Lower lobe of right lung (tissue), 2 donors: Measurements from ENCODE around the gene MAMDC2. TPM values are rescaled to one million over a fixed set of nuclear protein-coding genes. Genes with fewer than 3 reads are reported as not detected.
A peak's percentile ranks its signal among the peaks of the same experiment; 100 is the strongest.

Experiments used
- ATAC-seq, 2 donors: fragments of 200-7000 bp; cut with Tn5 transposase; one replicate each; pipeline ENCODE4 v1.9.1; 2020 to 2022; ENCODE audit warnings: mild to moderate bottlenecking in 2 of 2, moderate library complexity in 2 of 2
- DNase-seq: peaks from one replicate; pipeline ENCODE4 v3.0.0-alpha.2; 2020
- H3K27ac ChIP-seq: fragments of 200-600 bp; one replicate; pipeline ENCODE4 v1.8.0; 2022
- H3K27me3 ChIP-seq: fragments of 200-600 bp; one replicate; pipeline ENCODE4 v1.8.0; 2022; ENCODE audit warnings: low read depth
- H3K36me3 ChIP-seq: fragments of 200-600 bp; one replicate; pipeline ENCODE4 v1.8.0; 2022; ENCODE audit warnings: mild to moderate bottlenecking
- H3K4me1 ChIP-seq: fragments of 200-600 bp; one replicate; pipeline ENCODE4 v1.8.0; 2022
- H3K4me3 ChIP-seq: fragments of 200-600 bp; one replicate; pipeline ENCODE4 v1.8.0; 2022; ENCODE audit warnings: mild to moderate bottlenecking
- H3K9me3 ChIP-seq: fragments of 200-600 bp; one replicate; pipeline ENCODE4 v1.8.0; 2022
- intact Hi-C: fragments of 100-400 bp; cut with DNase I; formaldehyde crosslinking; loops from one replicate; pipeline ENCODE4 v1.11.0; 2022
- total RNA-seq: library from RNA; stranded (reverse); fragmentation: NEBNext Ultra II Directional; extraction: Animal tissue kit (Norgen Biotek cat#: 25700); gene quantifications from one replicate; pipeline ENCODE4 v1.2.1, GENCODE V29; 2021
- TF ChIP-seq, protein P1 (sequence below): fragments of 200-600 bp; IDR thresholded peaks from one replicate; pipeline ENCODE4 v1.8.0; 2022; ENCODE audit warnings: antibody characterized with exemption, mild to moderate bottlenecking
- donor health status: DM: no; HTN: yes; CAD: no; lungs with severe emphysema.

MAMDC2 gene
- total RNA-seq, 1 donor from 2014 or later = 35.1 TPM

GRCh38 chr9:70107558-70107957, 63.9 kb downstream of the MAMDC2 start:
- intact Hi-C loops = no loop called here

DNA sequence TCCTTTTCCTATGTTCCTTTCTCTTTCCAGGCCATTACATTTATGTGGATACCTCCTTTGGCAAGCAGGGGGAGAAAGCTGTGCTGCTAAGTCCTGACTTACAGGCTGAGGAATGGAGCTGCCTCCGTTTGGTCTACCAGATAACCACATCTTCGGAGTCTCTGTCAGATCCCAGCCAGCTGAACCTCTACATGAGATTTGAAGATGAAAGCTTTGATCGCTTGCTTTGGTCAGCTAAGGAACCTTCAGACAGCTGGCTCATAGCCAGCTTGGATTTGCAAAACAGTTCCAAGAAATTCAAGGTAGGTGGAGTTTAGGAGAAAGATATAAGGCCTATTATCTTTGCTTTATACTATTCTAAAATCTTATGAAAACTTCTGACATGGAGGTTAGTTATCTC, 64.5 kb downstream of the MAMDC2 start:
- no peak overlapping the region for H3K27ac ChIP-seq
- intact Hi-C loops = no loop called here
- TF ChIP-seq, protein P1, sequence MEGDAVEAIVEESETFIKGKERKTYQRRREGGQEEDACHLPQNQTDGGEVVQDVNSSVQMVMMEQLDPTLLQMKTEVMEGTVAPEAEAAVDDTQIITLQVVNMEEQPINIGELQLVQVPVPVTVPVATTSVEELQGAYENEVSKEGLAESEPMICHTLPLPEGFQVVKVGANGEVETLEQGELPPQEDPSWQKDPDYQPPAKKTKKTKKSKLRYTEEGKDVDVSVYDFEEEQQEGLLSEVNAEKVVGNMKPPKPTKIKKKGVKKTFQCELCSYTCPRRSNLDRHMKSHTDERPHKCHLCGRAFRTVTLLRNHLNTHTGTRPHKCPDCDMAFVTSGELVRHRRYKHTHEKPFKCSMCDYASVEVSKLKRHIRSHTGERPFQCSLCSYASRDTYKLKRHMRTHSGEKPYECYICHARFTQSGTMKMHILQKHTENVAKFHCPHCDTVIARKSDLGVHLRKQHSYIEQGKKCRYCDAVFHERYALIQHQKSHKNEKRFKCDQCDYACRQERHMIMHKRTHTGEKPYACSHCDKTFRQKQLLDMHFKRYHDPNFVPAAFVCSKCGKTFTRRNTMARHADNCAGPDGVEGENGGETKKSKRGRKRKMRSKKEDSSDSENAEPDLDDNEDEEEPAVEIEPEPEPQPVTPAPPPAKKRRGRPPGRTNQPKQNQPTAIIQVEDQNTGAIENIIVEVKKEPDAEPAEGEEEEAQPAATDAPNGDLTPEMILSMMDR = no peak
- DNase-seq (no peak), ATAC-seq (no peak)
- peaks cover 13% of the 10 kb centered on the region for H3K4me1 ChIP-seq
- H3K9me3 ChIP-seq = no peaks in the 10 kb centered on the region
- H3K36me3 ChIP-seq = peaks cover 5% of the 10 kb centered on the region
- no peak overlapping the region for H3K4me3 ChIP-seq
- H3K27me3 ChIP-seq = no peaks in the 10 kb centered on the region

More at GRCh38 chr9:70107558-70107957, 63.9 kb downstream of the MAMDC2 start:
- TF ChIP-seq, protein P1 = no peak
- no peaks in the 10 kb centered on the region for H3K9me3 ChIP-seq
- H3K27me3 ChIP-seq = no peaks in the 10 kb centered on the region
- no peak for DNase-seq
- no peak overlapping the region for H3K4me3 ChIP-seq
- ATAC-seq = no peak
- peaks cover 13% of the 10 kb centered on the region for H3K4me1 ChIP-seq
- H3K27ac ChIP-seq = no peak overlapping the region
- H3K36me3 ChIP-seq = peaks cover 5% of the 10 kb centered on the region

DNA sequence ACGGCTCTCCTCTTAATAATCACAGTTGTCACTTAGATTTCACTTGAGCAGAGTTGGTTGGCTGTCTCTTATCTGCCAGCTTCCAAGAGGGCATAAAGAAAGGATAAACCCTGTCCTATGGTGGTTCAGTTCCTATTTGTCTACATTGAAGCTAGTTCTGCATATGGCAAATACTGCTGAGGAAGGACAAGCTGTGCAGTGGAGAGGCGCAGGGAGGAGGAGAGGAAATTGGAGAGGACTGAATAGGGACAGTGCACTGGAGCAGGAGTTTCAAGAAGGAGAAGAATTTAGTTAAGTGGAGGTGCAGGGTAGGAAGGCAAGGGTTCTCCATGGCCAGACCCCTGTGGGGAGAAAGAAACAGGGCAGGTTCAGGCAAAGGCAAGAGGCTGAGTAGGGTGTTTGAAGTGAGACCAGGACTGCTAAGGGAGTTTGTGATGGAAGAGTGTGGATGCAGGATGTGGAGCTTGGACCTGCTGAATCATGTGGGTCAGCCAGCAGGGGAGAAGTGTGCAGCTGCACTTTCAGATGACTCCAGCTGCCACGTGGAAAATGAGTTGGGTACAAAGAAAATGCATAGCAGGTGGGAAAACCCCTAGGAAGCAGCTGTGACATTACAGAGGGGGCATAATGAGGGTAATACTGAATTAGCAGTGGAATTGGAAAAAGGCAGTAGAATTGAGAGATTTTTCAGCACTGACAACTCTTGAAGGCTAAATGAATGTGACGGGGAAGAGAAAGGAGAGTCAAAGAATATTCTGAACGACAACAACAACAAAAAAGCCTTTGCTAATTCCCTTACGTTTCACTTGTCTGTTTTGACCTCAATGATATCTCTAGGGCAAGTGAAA, 66.8 kb downstream of the MAMDC2 start:
- Histone ChIP-seq H3K27me3 (no peaks in the 10 kb centered on the region), H3K4me3 (no peak overlapping the region), H3K27ac (no peak overlapping the region), H3K9me3 (no peaks in the 10 kb centered on the region), H3K36me3 (peaks cover 5% of the 10 kb centered on the region), H3K4me1 (peaks cover 13% of the 10 kb centered on the region)
- intact Hi-C loops = no loop called here
- no peak for DNase-seq
- TF ChIP-seq, protein P1 = no peak
- no peak for ATAC-seq

GRCh38 chr9:70111042-70111602, 67.5 kb downstream of the MAMDC2 start:
- no peaks in the 10 kb centered on the region for H3K27me3 ChIP-seq
- H3K27ac ChIP-seq = no peak overlapping the region
- no peak overlapping the region for H3K4me3 ChIP-seq
- H3K36me3 ChIP-seq = peaks cover 5% of the 10 kb centered on the region
- no peaks in the 10 kb centered on the region for H3K9me3 ChIP-seq
- peak; percentile 77 to 80 for ATAC-seq
- TF ChIP-seq, protein P1 = peak; percentile 91
- intact Hi-C loops = no loop called here
- H3K4me1 ChIP-seq = peaks cover 13% of the 10 kb centered on the region
- DNase-seq = peak; percentile 85

DNA sequence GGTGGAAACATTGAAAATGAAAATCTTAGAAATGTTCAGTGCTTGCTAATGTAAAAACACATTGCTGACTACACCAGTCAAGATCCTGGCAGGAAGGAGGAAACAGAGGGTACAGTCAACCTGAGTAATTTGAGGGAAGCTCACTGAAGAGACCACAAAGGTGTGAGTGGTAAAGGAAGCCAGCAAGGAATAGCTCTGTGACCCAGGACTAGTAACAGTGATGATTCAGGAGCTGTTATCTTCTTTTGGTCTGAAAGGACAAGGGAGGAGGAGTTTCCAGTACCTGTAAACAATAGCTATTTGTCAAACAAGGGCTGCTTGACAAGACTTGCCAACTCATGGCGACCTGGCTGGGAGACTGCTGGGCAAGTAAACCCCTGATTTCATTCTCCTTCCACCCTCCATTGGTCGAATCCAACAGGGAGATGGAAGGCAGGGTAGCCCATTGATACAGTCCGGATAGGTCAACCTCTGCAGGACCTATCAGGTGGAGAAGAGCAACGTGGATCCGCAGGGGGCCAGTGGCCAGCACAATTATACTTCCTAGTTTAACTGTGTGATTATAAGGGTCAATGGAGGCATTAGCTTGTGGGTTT, 68.1 kb downstream of the MAMDC2 start:
- H3K27ac ChIP-seq = no peak overlapping the region
- ATAC-seq = no peak
- H3K36me3 ChIP-seq = peaks cover 5% of the 10 kb centered on the region
- TF ChIP-seq, protein P1 = no peak
- no peaks in the 10 kb centered on the region for H3K9me3 ChIP-seq
- no peak overlapping the region for H3K4me3 ChIP-seq
- H3K4me1 ChIP-seq = peaks cover 13% of the 10 kb centered on the region
- DNase-seq = no peak
- intact Hi-C loops = no loop called here
- H3K27me3 ChIP-seq = no peaks in the 10 kb centered on the region
